ENCODE results near the gene DLST.

DLST gene

GRCh38 chr14:74893614-74894091 lies 11.9 kb downstream of the DLST start:
- intact Hi-C loops (cut with micrococcal nuclease), result no loop called here
- no peaks in the 10 kb centered on the region for H3K27me3 Mint-ChIP-seq
- H3K9me3 Mint-ChIP-seq, result no peaks in the 10 kb centered on the region
- peaks cover 99% of the 10 kb centered on the region for H3K36me3 Mint-ChIP-seq (ENCODE audit: low read depth)
- H3K27ac Mint-ChIP-seq, result peak overlapping the region; percentile 83
- peaks cover 30% of the 10 kb centered on the region for H3K4me1 Mint-ChIP-seq (ENCODE audit: low read depth)
- no peak overlapping the region for H3K4me3 Mint-ChIP-seq

DNA sequence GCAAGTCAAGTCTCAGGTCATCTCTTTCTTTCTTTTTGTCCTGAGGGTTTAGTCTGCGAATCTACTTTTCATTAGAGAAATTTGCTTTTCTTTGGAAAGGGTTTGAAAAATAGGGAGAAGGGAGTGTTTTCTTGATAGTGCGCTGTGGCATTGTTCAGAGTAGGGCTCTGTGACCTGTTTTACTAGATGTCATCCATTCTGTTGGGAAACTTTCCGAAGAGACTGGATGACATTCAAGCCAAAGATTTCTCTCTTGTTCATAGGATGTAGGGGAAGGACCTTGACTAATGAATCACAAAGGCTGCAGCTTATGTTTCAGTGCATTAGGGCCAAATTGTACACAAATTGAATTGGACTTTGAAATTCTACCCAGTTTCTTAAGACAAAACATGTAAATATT lies 14.7 kb downstream of the DLST start:
- intact Hi-C loops (cut with micrococcal nuclease), result no loop called here
- no peak overlapping the region for H3K27ac Mint-ChIP-seq
- H3K36me3 Mint-ChIP-seq (ENCODE audit: low read depth), result peaks cover 99% of the 10 kb centered on the region

DNA sequence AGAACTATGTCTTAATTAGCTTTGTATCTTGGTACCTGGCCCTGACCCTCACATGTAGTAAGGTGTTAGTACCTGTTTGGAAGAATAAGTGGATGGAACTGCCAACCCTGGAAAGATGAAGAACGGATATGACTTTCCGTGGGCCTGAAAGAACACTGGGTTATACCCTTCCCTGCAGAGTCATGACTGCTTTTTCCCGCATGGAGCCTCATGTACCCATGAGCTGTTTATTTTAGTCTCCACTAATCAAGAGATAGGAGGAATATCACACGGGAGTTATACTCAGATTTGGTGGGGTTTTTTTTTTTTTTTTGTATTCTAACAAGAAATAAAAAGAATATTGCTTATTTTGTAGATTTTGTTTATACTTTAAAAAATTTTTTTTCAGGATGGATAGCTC lies 15.9 kb downstream of the DLST start:
- Mint-ChIP-seq H3K4me3 (no peak overlapping the region), H3K9me3 (no peaks in the 10 kb centered on the region), H3K27ac (no peak overlapping the region), H3K27me3 (no peaks in the 10 kb centered on the region), H3K4me1 (ENCODE audit: low read depth) (peaks cover 17% of the 10 kb centered on the region), H3K36me3 (ENCODE audit: low read depth) (peaks cover 99% of the 10 kb centered on the region)
- intact Hi-C loops (cut with micrococcal nuclease), result no loop called here

More for the DNA sequence above, 14.7 kb downstream of the DLST start:
- Mint-ChIP-seq H3K9me3 (no peaks in the 10 kb centered on the region), H3K4me3 (no peak overlapping the region), H3K27me3 (no peaks in the 10 kb centered on the region), H3K4me1 (ENCODE audit: low read depth) (peaks cover 29% of the 10 kb centered on the region)

DNA sequence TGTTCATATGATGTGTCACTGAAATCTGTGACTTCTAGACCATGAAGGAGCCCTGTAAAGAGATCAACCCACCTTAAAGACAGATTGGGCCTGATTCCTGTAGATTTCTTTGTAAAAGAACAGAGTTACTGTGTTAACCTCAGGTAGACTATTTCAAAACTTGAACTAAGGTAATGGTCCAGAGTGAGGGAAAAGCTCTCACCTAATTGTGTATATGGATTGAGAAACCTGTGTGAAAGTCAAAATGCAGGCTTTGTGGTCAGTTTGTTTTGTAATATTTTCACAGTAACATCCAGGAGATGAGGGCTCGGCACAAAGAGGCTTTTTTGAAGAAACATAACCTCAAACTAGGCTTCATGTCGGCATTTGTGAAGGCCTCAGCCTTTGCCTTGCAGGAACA lies 16.4 kb downstream of the DLST start:
- no peak overlapping the region for H3K4me3 Mint-ChIP-seq

DNA sequence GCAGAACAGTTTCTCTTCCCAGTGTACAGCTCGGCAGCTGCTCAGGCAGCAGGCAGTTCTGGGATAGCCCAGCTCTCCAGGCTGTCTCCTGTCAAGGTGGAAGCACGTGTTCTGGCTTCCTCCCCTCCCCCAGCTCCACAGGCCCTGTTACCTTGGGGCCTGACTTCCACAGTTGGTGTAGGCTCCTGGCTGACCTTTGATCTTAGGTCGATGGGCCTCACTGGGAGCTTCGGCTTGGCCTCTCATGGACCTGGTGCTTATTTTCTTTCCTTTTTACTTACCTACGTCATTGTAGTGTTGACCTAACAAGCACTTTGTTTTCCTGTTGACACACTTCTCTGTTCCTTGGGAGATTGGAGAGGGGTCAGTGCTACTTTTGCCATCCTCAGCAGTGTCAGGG lies 17.0 kb downstream of the DLST start:
- Mint-ChIP-seq H3K4me3 (no peak overlapping the region), H3K27me3 (no peaks in the 10 kb centered on the region), H3K27ac (no peak overlapping the region), H3K9me3 (no peaks in the 10 kb centered on the region), H3K36me3 (ENCODE audit: low read depth) (peaks cover 100% of the 10 kb centered on the region), H3K4me1 (ENCODE audit: low read depth) (peaks cover 8% of the 10 kb centered on the region)
- intact Hi-C loops (cut with micrococcal nuclease), result no loop called here

More for the DNA sequence above, 16.4 kb downstream of the DLST start:
- peaks cover 99% of the 10 kb centered on the region for H3K36me3 Mint-ChIP-seq (ENCODE audit: low read depth)
- no peaks in the 10 kb centered on the region for H3K9me3 Mint-ChIP-seq
- intact Hi-C loops (cut with micrococcal nuclease), result no loop called here
- no peak overlapping the region for H3K27ac Mint-ChIP-seq
- H3K27me3 Mint-ChIP-seq, result no peaks in the 10 kb centered on the region
- peaks cover 13% of the 10 kb centered on the region for H3K4me1 Mint-ChIP-seq (ENCODE audit: low read depth)

GRCh38 chr14:74902941-74903705 lies 21.4 kb downstream of the DLST start:
- Mint-ChIP-seq H3K9me3 (no peaks in the 10 kb centered on the region), H3K4me1 (ENCODE audit: low read depth) (peaks cover 6% of the 10 kb centered on the region), H3K27me3 (no peaks in the 10 kb centered on the region), H3K27ac (no peak overlapping the region), H3K4me3 (no peak overlapping the region), H3K36me3 (ENCODE audit: low read depth) (peaks cover 88% of the 10 kb centered on the region)
- intact Hi-C loops (cut with micrococcal nuclease), result no loop called here

DNA sequence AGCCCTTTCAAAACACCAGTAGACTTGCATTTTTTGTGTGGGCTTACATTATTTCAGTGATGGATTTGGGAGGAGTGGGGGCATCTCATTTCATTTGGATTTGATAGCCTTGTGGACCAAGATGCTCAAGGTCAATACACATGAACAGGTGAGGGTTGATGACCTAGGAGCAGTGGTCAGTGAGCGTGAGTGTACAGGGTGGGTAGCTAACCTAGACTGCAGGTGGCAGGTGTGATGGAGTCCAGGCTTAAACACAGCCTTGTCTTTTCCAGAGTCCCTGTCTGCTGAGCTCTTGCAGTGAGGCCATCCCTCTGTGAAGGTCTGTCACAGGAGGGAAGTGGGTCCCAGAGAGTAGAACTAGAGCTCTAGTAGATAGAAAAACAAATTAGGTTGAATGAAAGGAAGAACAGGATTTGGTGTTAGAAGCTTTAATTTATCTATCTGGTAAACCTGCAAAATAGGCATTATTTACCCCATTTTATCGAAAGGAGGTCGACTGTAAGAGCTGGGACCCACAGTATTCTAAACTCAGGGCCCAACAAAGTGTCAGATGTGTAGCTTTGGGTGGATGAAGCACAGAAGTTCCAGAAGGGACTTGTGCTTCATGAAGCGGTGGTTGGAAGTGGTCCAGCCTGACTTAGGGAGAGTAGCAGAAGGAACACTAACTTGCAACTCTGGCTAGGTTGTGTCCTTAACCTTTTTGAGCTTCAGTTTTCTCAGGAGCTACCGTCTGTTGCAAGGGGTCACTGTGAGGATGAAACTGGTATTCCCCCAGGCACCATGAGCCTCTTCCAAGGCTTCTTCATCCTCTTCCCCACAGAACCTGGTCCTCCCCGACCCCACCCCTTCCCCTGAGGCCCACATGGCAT lies 23.2 kb downstream of the DLST start:
- H3K9me3 Mint-ChIP-seq, result no peaks in the 10 kb centered on the region
- H3K27ac Mint-ChIP-seq, result no peak overlapping the region
- intact Hi-C loops (cut with micrococcal nuclease), result loop anchor here (1.0 kb wide), 1 partner anchor 44 kb away; no protein-coding TSS in a partner anchor
- H3K4me3 Mint-ChIP-seq, result no peak overlapping the region
- peaks cover 6% of the 10 kb centered on the region for H3K4me1 Mint-ChIP-seq (ENCODE audit: low read depth)
- peaks cover 70% of the 10 kb centered on the region for H3K36me3 Mint-ChIP-seq (ENCODE audit: low read depth)
- H3K27me3 Mint-ChIP-seq, result no peaks in the 10 kb centered on the region

- intact Hi-C loops (cut with micrococcal nuclease), result loop anchor here (1.0 kb wide), 1 partner anchor 44 kb away; no protein-coding TSS in a partner anchor
- H3K4me1 Mint-ChIP-seq (ENCODE audit: low read depth), result peaks cover 6% of the 10 kb centered on the region
- H3K9me3 Mint-ChIP-seq, result no peaks in the 10 kb centered on the region
- no peak overlapping the region for H3K27ac Mint-ChIP-seq
- no peak overlapping the region for H3K4me3 Mint-ChIP-seq
- peaks cover 62% of the 10 kb centered on the region for H3K36me3 Mint-ChIP-seq (ENCODE audit: low read depth)
- H3K27me3 Mint-ChIP-seq, result no peaks in the 10 kb centered on the region
These were observed 24.0 kb downstream of the DLST start for GRCh38 chr14:74905595-74906142.

DNA sequence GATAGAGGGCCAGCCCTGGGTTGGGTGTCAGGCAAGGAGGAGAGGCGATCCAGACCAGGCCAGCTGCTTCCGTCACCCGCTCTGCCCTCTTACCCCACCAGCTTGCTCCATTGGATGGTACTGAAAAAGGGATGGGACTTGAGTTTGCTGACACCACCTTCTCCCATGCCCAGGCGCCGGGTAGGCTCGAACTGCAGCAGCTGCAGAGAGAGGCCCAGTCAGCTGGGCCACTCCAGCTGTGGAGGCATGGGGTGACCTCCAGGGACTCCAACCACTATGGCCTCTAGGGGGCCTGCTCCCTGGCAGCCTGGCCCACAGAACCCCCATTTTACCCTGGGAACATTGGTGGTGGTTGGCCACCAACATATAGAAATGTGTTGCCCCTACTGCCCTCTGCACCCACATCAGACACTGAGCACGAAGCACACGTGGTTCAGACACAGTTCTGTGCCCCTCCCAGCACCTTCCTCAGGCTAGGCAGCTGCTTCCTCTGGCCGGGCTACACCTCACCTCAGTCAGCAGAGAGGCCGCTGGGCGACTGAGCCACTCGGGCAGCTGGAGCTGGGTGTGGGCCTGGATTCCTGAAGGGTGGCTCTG lies 25.3 kb downstream of the DLST start:
- Mint-ChIP-seq H3K4me1 (ENCODE audit: low read depth) (peaks cover 6% of the 10 kb centered on the region), H3K27ac (no peak overlapping the region), H3K36me3 (ENCODE audit: low read depth) (peaks cover 49% of the 10 kb centered on the region), H3K9me3 (no peaks in the 10 kb centered on the region), H3K4me3 (no peak overlapping the region), H3K27me3 (no peaks in the 10 kb centered on the region)
- intact Hi-C loops (cut with micrococcal nuclease), result no loop called here

DNA sequence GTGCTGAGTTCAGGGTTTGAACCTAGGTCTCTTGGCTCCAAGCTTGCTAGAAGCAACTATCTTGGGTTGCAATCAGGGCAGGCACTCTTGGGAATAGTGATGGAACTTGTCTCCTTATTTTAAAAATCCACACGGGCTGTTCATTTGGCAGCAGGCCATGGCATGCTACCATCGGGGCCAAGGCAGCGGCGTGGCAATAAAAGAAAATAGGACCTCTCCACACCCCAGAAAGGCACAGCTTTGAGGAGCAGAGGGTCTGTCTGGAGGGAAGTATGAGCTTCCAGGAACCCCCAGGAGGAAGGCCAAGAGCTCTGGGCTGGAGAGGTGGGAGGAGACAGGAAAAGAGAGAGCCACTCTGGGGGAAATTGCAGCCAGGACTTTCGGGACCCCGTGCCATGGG lies 26.0 kb downstream of the DLST start:
- no peaks in the 10 kb centered on the region for H3K9me3 Mint-ChIP-seq
- no peak overlapping the region for H3K4me3 Mint-ChIP-seq
- no peak overlapping the region for H3K27ac Mint-ChIP-seq
- peaks cover 6% of the 10 kb centered on the region for H3K4me1 Mint-ChIP-seq (ENCODE audit: low read depth)
- peaks cover 42% of the 10 kb centered on the region for H3K36me3 Mint-ChIP-seq (ENCODE audit: low read depth)
- no peaks in the 10 kb centered on the region for H3K27me3 Mint-ChIP-seq
- intact Hi-C loops (cut with micrococcal nuclease), result no loop called here

DNA sequence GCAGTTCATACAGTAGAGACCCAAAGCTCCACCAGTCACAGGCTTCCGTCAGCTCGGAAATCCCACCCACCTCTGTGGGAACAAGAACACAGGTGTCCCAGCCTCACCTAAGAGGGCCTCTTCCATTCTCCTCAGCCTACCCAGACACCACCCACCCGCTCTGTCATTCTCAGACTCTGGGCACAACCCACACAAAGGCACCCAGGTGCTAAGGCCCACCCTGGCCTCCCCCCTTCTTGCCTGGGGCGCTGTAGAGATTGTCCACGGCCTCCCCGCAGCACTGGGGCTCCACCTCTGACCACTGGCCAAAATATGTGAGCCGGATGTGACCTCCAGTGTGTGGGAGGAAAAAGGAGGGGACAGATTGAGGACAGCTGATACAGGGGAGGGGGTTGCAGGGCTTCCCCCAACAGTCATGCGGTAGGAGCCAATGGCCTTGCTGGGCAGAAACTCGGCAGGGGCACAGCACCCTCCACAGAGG lies 27.2 kb downstream of the DLST start:
- Mint-ChIP-seq H3K4me1 (ENCODE audit: low read depth) (peaks cover 6% of the 10 kb centered on the region), H3K4me3 (no peak overlapping the region), H3K27ac (no peak overlapping the region), H3K36me3 (ENCODE audit: low read depth) (peaks cover 30% of the 10 kb centered on the region), H3K9me3 (no peaks in the 10 kb centered on the region), H3K27me3 (no peaks in the 10 kb centered on the region)
- intact Hi-C loops (cut with micrococcal nuclease), result no loop called here

- H3K9me3 Mint-ChIP-seq, result no peaks in the 10 kb centered on the region
- no peak overlapping the region for H3K4me3 Mint-ChIP-seq
- peaks cover 10% of the 10 kb centered on the region for H3K4me1 Mint-ChIP-seq (ENCODE audit: low read depth)
- H3K36me3 Mint-ChIP-seq (ENCODE audit: low read depth), result peaks cover 24% of the 10 kb centered on the region
- intact Hi-C loops (cut with micrococcal nuclease), result no loop called here
- no peak overlapping the region for H3K27ac Mint-ChIP-seq
- H3K27me3 Mint-ChIP-seq, result no peaks in the 10 kb centered on the region
These were observed 27.8 kb downstream of the DLST start for GRCh38 chr14:74909501-74909900.

- H3K9me3 Mint-ChIP-seq, result no peaks in the 10 kb centered on the region
- H3K27ac Mint-ChIP-seq, result no peak overlapping the region
- peaks cover 10% of the 10 kb centered on the region for H3K4me1 Mint-ChIP-seq (ENCODE audit: low read depth)
- intact Hi-C loops (cut with micrococcal nuclease), result no loop called here
- no peaks in the 10 kb centered on the region for H3K27me3 Mint-ChIP-seq
- H3K36me3 Mint-ChIP-seq (ENCODE audit: low read depth), result peaks cover 20% of the 10 kb centered on the region
- H3K4me3 Mint-ChIP-seq, result no peak overlapping the region
These were observed 28.2 kb downstream of the DLST start for GRCh38 chr14:74909911-74910310.
